Hepatocyte (in vitro differentiated cells): ENCODE measurements around the gene SIX4.

Experiments
- EZH2phosphoT487 ChIP-seq: fragments of 200-600 bp; sonication (generic); IDR thresholded peaks from one replicate; pipeline ENCODE4 v1.6.1; 2018; ENCODE audit warnings: antibody characterized with exemption, mild to moderate bottlenecking, low read depth, moderate library complexity; ENCODE audit not compliant: unreplicated experiment, severe bottlenecking
- TF ChIP-seq, protein P1 (sequence below): fragments of 200-600 bp; sonication (generic); IDR thresholded peaks from 2 replicates; pipeline ENCODE4 v1.5.1; 2016; ENCODE audit warnings: antibody characterized with exemption, mild to moderate bottlenecking; ENCODE audit not compliant: poor library complexity

- TF ChIP-seq EZH2phosphoT487 = no peak
- TF ChIP-seq, protein P1, sequence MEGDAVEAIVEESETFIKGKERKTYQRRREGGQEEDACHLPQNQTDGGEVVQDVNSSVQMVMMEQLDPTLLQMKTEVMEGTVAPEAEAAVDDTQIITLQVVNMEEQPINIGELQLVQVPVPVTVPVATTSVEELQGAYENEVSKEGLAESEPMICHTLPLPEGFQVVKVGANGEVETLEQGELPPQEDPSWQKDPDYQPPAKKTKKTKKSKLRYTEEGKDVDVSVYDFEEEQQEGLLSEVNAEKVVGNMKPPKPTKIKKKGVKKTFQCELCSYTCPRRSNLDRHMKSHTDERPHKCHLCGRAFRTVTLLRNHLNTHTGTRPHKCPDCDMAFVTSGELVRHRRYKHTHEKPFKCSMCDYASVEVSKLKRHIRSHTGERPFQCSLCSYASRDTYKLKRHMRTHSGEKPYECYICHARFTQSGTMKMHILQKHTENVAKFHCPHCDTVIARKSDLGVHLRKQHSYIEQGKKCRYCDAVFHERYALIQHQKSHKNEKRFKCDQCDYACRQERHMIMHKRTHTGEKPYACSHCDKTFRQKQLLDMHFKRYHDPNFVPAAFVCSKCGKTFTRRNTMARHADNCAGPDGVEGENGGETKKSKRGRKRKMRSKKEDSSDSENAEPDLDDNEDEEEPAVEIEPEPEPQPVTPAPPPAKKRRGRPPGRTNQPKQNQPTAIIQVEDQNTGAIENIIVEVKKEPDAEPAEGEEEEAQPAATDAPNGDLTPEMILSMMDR = no peak
Measured at GRCh38 chr14:60758885-60759284, 34.7 kb upstream of the SIX4 start.
